OCI-LY1 (cell line): ENCODE results near the gene RAB7A.

ENCODE experiments used
- EZH2 ChIP-seq: fragments of 200-600 bp; sonication (generic), shearing (Covaris generic); IDR thresholded peaks from 2 replicates; pipeline ENCODE4 v1.8.0; 2017; ENCODE audit warnings: borderline replicate concordance, mixed run types, mild to moderate bottlenecking, antibody characterized with exemption, low read length, moderate library complexity, mixed read lengths
- TF ChIP-seq, protein P1 (sequence below): fragments of 200-600 bp; sonication (generic), shearing (Covaris generic); IDR thresholded peaks from 2 replicates; pipeline ENCODE4 v1.5.1; 2017; ENCODE audit warnings: mild to moderate bottlenecking, antibody characterized with exemption, low read length, moderate library complexity, mixed read lengths

DNA sequence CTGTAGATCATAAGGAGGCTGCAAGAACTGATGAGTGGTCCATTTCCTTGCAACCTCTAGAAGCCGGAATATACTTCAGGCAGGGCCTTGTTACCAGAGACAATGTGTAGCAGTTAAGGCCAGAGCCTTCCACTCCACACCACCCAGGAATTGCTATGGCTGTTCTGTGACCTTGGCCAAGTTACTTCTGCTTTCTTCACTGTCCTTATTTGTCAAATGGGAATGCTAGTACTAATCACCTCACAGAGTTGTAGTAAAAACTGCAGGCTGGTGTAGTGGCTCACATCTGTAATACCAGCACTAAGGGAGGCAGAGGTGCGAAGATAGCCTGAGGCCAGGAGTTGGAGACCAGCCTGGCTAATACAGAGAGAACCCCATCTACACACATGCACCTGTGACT, 46.6 kb upstream of the RAB7A start:
- TF ChIP-seq, protein P1, sequence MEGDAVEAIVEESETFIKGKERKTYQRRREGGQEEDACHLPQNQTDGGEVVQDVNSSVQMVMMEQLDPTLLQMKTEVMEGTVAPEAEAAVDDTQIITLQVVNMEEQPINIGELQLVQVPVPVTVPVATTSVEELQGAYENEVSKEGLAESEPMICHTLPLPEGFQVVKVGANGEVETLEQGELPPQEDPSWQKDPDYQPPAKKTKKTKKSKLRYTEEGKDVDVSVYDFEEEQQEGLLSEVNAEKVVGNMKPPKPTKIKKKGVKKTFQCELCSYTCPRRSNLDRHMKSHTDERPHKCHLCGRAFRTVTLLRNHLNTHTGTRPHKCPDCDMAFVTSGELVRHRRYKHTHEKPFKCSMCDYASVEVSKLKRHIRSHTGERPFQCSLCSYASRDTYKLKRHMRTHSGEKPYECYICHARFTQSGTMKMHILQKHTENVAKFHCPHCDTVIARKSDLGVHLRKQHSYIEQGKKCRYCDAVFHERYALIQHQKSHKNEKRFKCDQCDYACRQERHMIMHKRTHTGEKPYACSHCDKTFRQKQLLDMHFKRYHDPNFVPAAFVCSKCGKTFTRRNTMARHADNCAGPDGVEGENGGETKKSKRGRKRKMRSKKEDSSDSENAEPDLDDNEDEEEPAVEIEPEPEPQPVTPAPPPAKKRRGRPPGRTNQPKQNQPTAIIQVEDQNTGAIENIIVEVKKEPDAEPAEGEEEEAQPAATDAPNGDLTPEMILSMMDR = no peak
- no peak for TF ChIP-seq EZH2
